HG03469 (cell line): ENCODE data around the gene MTRF1.

ENCODE experiments used
- ATAC-seq: cut with Tn5 transposase; IDR thresholded peaks from one replicate; pipeline ENCODE4 v1.9.1; 2021; ENCODE audit warnings: mild to moderate bottlenecking, moderate library complexity, moderate number of reproducible peaks; ENCODE audit not compliant: unreplicated experiment

Gene MTRF1

GRCh38 chr13:41231025-41231677 lies 32.2 kb downstream of the MTRF1 start:
- ATAC-seq, result no peak

GRCh38 chr13:41229356-41229755 lies 34.0 kb downstream of the MTRF1 start:
- no peak for ATAC-seq

- ATAC-seq, result no peak
These were observed 39.0 kb downstream of the MTRF1 start for GRCh38 chr13:41224113-41225110.

- ATAC-seq, result peak; percentile 67
These were observed 41.0 kb downstream of the MTRF1 start for GRCh38 chr13:41222259-41222852.

- ATAC-seq, result no peak
These were observed 43.0 kb downstream of the MTRF1 start for GRCh38 chr13:41220401-41220800.

- ATAC-seq, result no peak
These were observed 47.2 kb downstream of the MTRF1 start for GRCh38 chr13:41216160-41216559.

- no peak for ATAC-seq
These were observed 49.5 kb downstream of the MTRF1 start for GRCh38 chr13:41213919-41214318.

GRCh38 chr13:41213316-41213715 lies 50.1 kb downstream of the MTRF1 start:
- no peak for ATAC-seq

GRCh38 chr13:41212881-41213280 lies 50.5 kb downstream of the MTRF1 start:
- no peak for ATAC-seq

GRCh38 chr13:41211062-41211461 lies 52.3 kb downstream of the MTRF1 start:
- ATAC-seq, result no peak

GRCh38 chr13:41206467-41206866 lies 56.9 kb downstream of the MTRF1 start:
- no peak for ATAC-seq

- no peak for ATAC-seq
These were observed 59.6 kb downstream of the MTRF1 start for GRCh38 chr13:41203810-41204209.

GRCh38 chr13:41200126-41200525 lies 63.2 kb downstream of the MTRF1 start:
- no peak for ATAC-seq

- peak; percentile 71 for ATAC-seq
These were observed 63.9 kb downstream of the MTRF1 start for GRCh38 chr13:41199526-41199925.

- ATAC-seq, result no peak
These were observed 64.3 kb downstream of the MTRF1 start for GRCh38 chr13:41199079-41199478.

- ATAC-seq, result no peak
These were observed 66.8 kb downstream of the MTRF1 start for GRCh38 chr13:41196620-41197019.

- ATAC-seq, result no peak
These were observed 67.4 kb downstream of the MTRF1 start for GRCh38 chr13:41196011-41196410.

- ATAC-seq, result peak; percentile 91
These were observed 69.2 kb downstream of the MTRF1 start, which contains the start of gene KBTBD7 for GRCh38 chr13:41193919-41194824. Gene KBTBD7, minus strand, starts transcription at chr13:41194569. Its CDS starts 312 bp downstream, at chr13:41194257.

- no peak for ATAC-seq
These were observed 69.9 kb downstream of the MTRF1 start for GRCh38 chr13:41193469-41193868.

- ATAC-seq, result no peak
These were observed 74.8 kb downstream of the MTRF1 start for GRCh38 chr13:41188584-41188983.
